Bone marrow (tissue), 2 donors: ENCODE data around the gene CELF2.
"Not testable (repeated sequence)": the region's sequence is repeated elsewhere in the genome, so short reads cannot be mapped to it uniquely, and the experiment has no call there.

Experiments
- DNase-seq, 2 donors: peaks; one replicate each; lab custom pipeline; 2025; lab: John Stamatoyannopoulos, UW

The CELF2 gene

GRCh38 chr10:11328264-11329061 is 310.8 kb downstream of the CELF2 start:
- no peak for DNase-seq

GRCh38 chr10:11329062-11329673 is 311.5 kb downstream of the CELF2 start:
- DNase-seq: no peak

GRCh38 chr10:11330383-11331045 is 312.8 kb downstream of the CELF2 start:
- no peak for DNase-seq

- no peak for DNase-seq
Measured at GRCh38 chr10:11331046-11331577, 313.4 kb downstream of the CELF2 start.

- no peak for DNase-seq
Measured at GRCh38 chr10:11331726-11332125, 314.1 kb downstream of the CELF2 start.

- DNase-seq: no peak
Measured at GRCh38 chr10:11332846-11333245, 315.2 kb downstream of the CELF2 start.

GRCh38 chr10:11334436-11334835 is 316.8 kb downstream of the CELF2 start:
- DNase-seq: no peak

- no peak for DNase-seq
Measured at GRCh38 chr10:11335167-11335652, 317.5 kb downstream of the CELF2 start.

GRCh38 chr10:11335881-11336430 is 318.3 kb downstream of the CELF2 start:
- DNase-seq: no peak

- no peak for DNase-seq
Measured at GRCh38 chr10:11336722-11337162, 319.1 kb downstream of the CELF2 start.

- no peak for DNase-seq
Measured at GRCh38 chr10:11337516-11337915, 319.8 kb downstream of the CELF2 start.

- no peak for DNase-seq
Measured at GRCh38 chr10:11338160-11338844, 320.6 kb downstream of the CELF2 start.

- DNase-seq: no peak
Measured at GRCh38 chr10:11339013-11339412, 321.3 kb downstream of the CELF2 start.

GRCh38 chr10:11339660-11340059 is 322.0 kb downstream of the CELF2 start:
- DNase-seq: no peak

GRCh38 chr10:11341283-11341960 is 323.8 kb downstream of the CELF2 start:
- no peak for DNase-seq

- DNase-seq: no peak
Measured at GRCh38 chr10:11344081-11344480, 326.4 kb downstream of the CELF2 start.

GRCh38 chr10:11344550-11344949 is 326.9 kb downstream of the CELF2 start:
- no peak for DNase-seq

- no peak for DNase-seq
Measured at GRCh38 chr10:11345224-11346054, 327.8 kb downstream of the CELF2 start.

- not testable (repeated sequence) for DNase-seq
Measured at GRCh38 chr10:11347580-11347979, 329.9 kb downstream of the CELF2 start.

- DNase-seq: no peak
Measured at GRCh38 chr10:11351801-11352200, 334.1 kb downstream of the CELF2 start.
